K562 (cell line): ENCODE data around the gene SLC48A1. TPM values are rescaled to one million over a fixed set of nuclear protein-coding genes. Genes with fewer than 3 reads are reported as not detected.
A peak's percentile ranks its signal among the peaks of the same experiment; 100 is the strongest.

ENCODE experiments used
- BHLHE40 ChIP-seq: IDR thresholded peaks from 2 replicates; pipeline ENCODE4 v1.6.1; 2011; ENCODE audit warnings: low read length, improper control_type of control experiment
- BMI1 ChIP-seq: fragments of 150-350 bp; IDR thresholded peaks from 2 replicates; pipeline ENCODE4 v1.6.1; 2014; ENCODE audit warnings: low read length
- CHD2 ChIP-seq: IDR thresholded peaks from 2 replicates; pipeline ENCODE4 v1.6.1; 2011; ENCODE audit warnings: low read depth, low read length
- CREM ChIP-seq: IDR thresholded peaks from 2 replicates; pipeline ENCODE4 v1.6.1; 2014; ENCODE audit warnings: antibody characterized with exemption, low read depth
- GTF2A2 ChIP-seq: IDR thresholded peaks from 2 replicates; pipeline ENCODE4 v1.6.1; 2016; ENCODE audit warnings: mild to moderate bottlenecking, missing genetic modification characterization, missing compliant biosample characterization
- HLTF ChIP-seq: fragments of 450-650 bp; IDR thresholded peaks from 2 replicates; pipeline ENCODE4 v1.6.1; 2016
- MTA2 ChIP-seq: fragments of 450-650 bp; IDR thresholded peaks from 2 replicates; pipeline ENCODE4 v1.6.1; 2016; ENCODE audit warnings: low read depth
- NFATC3 ChIP-seq: fragments of 450-650 bp; IDR thresholded peaks from 2 replicates; pipeline ENCODE4 v1.6.1; 2017; ENCODE audit warnings: mild to moderate bottlenecking
- NRF1 ChIP-seq, 2 experiments: fragments of 450-650 bp; IDR thresholded peaks in 1 of 2; conservative IDR thresholded peaks in 1 of 2; 2 replicates each; pipeline ENCODE4 v1.6.1; 2014; ENCODE audit warnings: mild to moderate bottlenecking in 2 of 2
- PHF8 ChIP-seq: fragments of 200-600 bp; sonication (generic); IDR thresholded peaks from 2 replicates; pipeline ENCODE4 v1.6.1; 2012; ENCODE audit warnings: mixed run types, mild to moderate bottlenecking, inconsistent platforms, low read length, moderate library complexity, borderline replicate concordance
- POLR2H ChIP-seq: IDR thresholded peaks from 2 replicates; pipeline ENCODE4 v1.6.1; 2016; ENCODE audit warnings: missing genetic modification characterization, low read depth, mild to moderate bottlenecking, control low read depth, missing compliant biosample characterization, moderate library complexity
- RBM34 ChIP-seq: fragments of 200-400 bp; formaldehyde crosslinking; IDR thresholded peaks from 2 replicates; pipeline ENCODE4 v1.6.1; 2018; ENCODE audit warnings: low read length, borderline replicate concordance; ENCODE audit not compliant: insufficient read depth
- STAT5A ChIP-seq: IDR thresholded peaks from 2 replicates; pipeline ENCODE4 v1.6.1; 2012; ENCODE audit warnings: low read length, inconsistent platforms, borderline replicate concordance
- U2AF2 ChIP-seq: fragments of 200-400 bp; formaldehyde crosslinking; optimal IDR thresholded peaks from 2 replicates; pipeline ENCODE3; 2017; ENCODE audit warnings: low read depth, mild to moderate bottlenecking, low read length
- ZKSCAN1 ChIP-seq: fragments of 150-350 bp; IDR thresholded peaks from 2 replicates; pipeline ENCODE4 v1.6.1; 2016; ENCODE audit warnings: low read depth, low read length
- ZNF140 ChIP-seq: fragments of 250-450 bp; sonication (Bioruptor Pico); IDR thresholded peaks from 2 replicates; pipeline ENCODE4 v1.8.0; 2021; ENCODE audit warnings: moderate library complexity, mild to moderate bottlenecking, inconsistent platforms
- ZNF197 ChIP-seq: fragments of 200-800 bp; sonication (Bioruptor generic); IDR thresholded peaks from 2 replicates; pipeline ENCODE4 v1.6.1; 2016; ENCODE audit warnings: low read depth, missing genetic modification characterization, missing compliant biosample characterization
- ZNF609 ChIP-seq: sonication (generic); formaldehyde crosslinking; IDR thresholded peaks from 2 replicates; pipeline ENCODE4 v1.8.1; 2023; ENCODE audit warnings: missing genetic modification reagents, mild to moderate bottlenecking, borderline replicate concordance
- polyA plus RNA-seq, 8 experiments: library from polyadenylated mRNA; depleted of rRNA in 4 of 8; stranded (reverse) in 5 of 8; unstranded in 3 of 8; fragments of >200 nt; fragmentation: Nextera tagmentation in 2 of 8; fragmentation: Illumina TruSeq in 1 of 8; extraction: Ambion mirVana in 2 of 8; extraction: Trizol in 1 of 8; gene quantifications; 2 replicates each; pipeline versions ENCODE4 v1.2.1 to v1.2.3, GENCODE V29; 2011 to 2014; ENCODE audit warnings: inconsistent platforms in 1 of 8, missing spikeins in 1 of 8
- total RNA-seq, 7 experiments: library from RNA; depleted of rRNA in 6 of 7; stranded (reverse); fragments of >200 nt in 6 of 7; fragmentation: Illumina TruSeq in 2 of 7; extraction: Trizol in 2 of 7; gene quantifications; 2 replicates each; pipeline versions ENCODE4 v1.2.1 to v1.2.3, GENCODE V29; 2011 to 2021; ENCODE audit warnings: low replicate concordance in 1 of 7
- TF ChIP-seq, protein P1 (sequence below): fragments of 250-450 bp; sonication (Bioruptor Pico); IDR thresholded peaks from 2 replicates; pipeline ENCODE4 v1.8.0; 2021; ENCODE audit warnings: borderline replicate concordance, mild to moderate bottlenecking, moderate library complexity; ENCODE audit not compliant: poor library complexity, severe bottlenecking
- TF ChIP-seq, protein P2 (sequence below): fragments of 450-650 bp; IDR thresholded peaks from one replicate; pipeline ENCODE4 v1.6.1; 2018; ENCODE audit warnings: mild to moderate bottlenecking, moderate library complexity; ENCODE audit not compliant: partially characterized antibody
- TF ChIP-seq, protein P3 (sequence below), 2 experiments: fragments of 450-650 bp; IDR thresholded peaks; 2 replicates each; pipeline ENCODE4 v1.6.1; 2016

SLC48A1 gene
- total and polyA plus RNA-seq, 9 of the 15 experiments (the other 6 are each of a cell fraction or from before 2014, with no cell fraction given), result 10.7 to 37.5 (median 18.7) TPM

- TF ChIP-seq NRF1 (conservative IDR thresholded peaks at IDR 0.05 in 1 of 2, IDR thresholded peaks at IDR 0.05 in 1 of 2), result 0 out of 4 replicates have a peak, but pooled peaks of 1 of the 2 experiments have one; percentile 24
- TF ChIP-seq U2AF2, result no peak
- no peak for TF ChIP-seq ZNF140 (CRISPR knock-in tag)
- TF ChIP-seq MTA2, result no peak
- TF ChIP-seq, protein P1, sequence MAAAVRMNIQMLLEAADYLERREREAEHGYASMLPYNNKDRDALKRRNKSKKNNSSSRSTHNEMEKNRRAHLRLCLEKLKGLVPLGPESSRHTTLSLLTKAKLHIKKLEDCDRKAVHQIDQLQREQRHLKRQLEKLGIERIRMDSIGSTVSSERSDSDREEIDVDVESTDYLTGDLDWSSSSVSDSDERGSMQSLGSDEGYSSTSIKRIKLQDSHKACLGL (CRISPR knock-in tag), result peak; percentile 15
- TF ChIP-seq RBM34, result no peak
- TF ChIP-seq BMI1, result no peak
- TF ChIP-seq GTF2A2 (tag), result no peak
- TF ChIP-seq, protein P2, sequence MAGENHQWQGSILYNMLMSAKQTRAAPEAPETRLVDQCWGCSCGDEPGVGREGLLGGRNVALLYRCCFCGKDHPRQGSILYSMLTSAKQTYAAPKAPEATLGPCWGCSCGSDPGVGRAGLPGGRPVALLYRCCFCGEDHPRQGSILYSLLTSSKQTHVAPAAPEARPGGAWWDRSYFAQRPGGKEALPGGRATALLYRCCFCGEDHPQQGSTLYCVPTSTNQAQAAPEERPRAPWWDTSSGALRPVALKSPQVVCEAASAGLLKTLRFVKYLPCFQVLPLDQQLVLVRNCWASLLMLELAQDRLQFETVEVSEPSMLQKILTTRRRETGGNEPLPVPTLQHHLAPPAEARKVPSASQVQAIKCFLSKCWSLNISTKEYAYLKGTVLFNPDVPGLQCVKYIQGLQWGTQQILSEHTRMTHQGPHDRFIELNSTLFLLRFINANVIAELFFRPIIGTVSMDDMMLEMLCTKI, result no peak
- TF ChIP-seq BHLHE40, result no peak; the same call in 1 of the 2 replicates
- no peak for TF ChIP-seq ZNF609 (CRISPR knock-in tag)
- TF ChIP-seq NFATC3, result no peak
- TF ChIP-seq, protein P3, sequence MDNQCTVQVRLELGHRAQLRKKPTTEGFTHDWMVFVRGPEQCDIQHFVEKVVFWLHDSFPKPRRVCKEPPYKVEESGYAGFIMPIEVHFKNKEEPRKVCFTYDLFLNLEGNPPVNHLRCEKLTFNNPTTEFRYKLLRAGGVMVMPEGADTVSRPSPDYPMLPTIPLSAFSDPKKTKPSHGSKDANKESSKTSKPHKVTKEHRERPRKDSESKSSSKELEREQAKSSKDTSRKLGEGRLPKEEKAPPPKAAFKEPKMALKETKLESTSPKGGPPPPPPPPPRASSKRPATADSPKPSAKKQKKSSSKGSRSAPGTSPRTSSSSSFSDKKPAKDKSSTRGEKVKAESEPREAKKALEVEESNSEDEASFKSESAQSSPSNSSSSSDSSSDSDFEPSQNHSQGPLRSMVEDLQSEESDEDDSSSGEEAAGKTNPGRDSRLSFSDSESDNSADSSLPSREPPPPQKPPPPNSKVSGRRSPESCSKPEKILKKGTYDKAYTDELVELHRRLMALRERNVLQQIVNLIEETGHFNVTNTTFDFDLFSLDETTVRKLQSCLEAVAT (IDR thresholded peaks at IDR 0.05), result no peak
- TF ChIP-seq ZKSCAN1, result no peak
- TF ChIP-seq PHF8, result 0 out of 2 replicates have a peak, but pooled peaks have one; percentile 23
- TF ChIP-seq HLTF, result no peak
- peak; percentile 19; the same call in 1 of the 2 replicates for TF ChIP-seq CREM
- no peak for TF ChIP-seq CHD2
- TF ChIP-seq POLR2H (tag), result no peak
- TF ChIP-seq STAT5A, result no peak
- no peak; the same call in 1 of the 2 replicates for TF ChIP-seq ZNF197 (CRISPR knock-in tag)
Observed at GRCh38 chr12:47775100-47775911, 2.3 kb downstream of the SLC48A1 start (continued).
